Activated CD4-positive, alpha-beta T cell treated with anti-CD3 and anti-CD28 coated beads, Interleukin-2, amount 10 ng/mL, durations not matched to agents 24 days and 14 days (primary cell): ENCODE measurements around the gene PAX7. TPM values are rescaled to one million over a fixed set of nuclear protein-coding genes. Genes with fewer than 3 reads are reported as not detected.

Experiments
- DNase-seq: peaks from one replicate; pipeline ENCODE4 v3.0.0; 2022
- H3K27ac Mint-ChIP-seq: one replicate; pipeline ENCODE4 v1.8.0; 2022; ENCODE audit warnings: mild to moderate bottlenecking, mixed read lengths
- H3K27me3 Mint-ChIP-seq: one replicate; pipeline ENCODE4 v1.8.0; 2022; ENCODE audit warnings: mixed read lengths
- H3K36me3 Mint-ChIP-seq: one replicate; pipeline ENCODE4 v1.8.0; 2022; ENCODE audit warnings: low read depth, mild to moderate bottlenecking, mixed read lengths
- H3K4me1 Mint-ChIP-seq: one replicate; pipeline ENCODE4 v1.8.0; 2021; ENCODE audit warnings: mixed read lengths
- H3K4me3 Mint-ChIP-seq: one replicate; pipeline ENCODE4 v1.8.0; 2022; ENCODE audit warnings: mild to moderate bottlenecking, moderate library complexity, mixed read lengths
- H3K9me3 Mint-ChIP-seq: one replicate; pipeline ENCODE4 v1.8.0; 2021; ENCODE audit warnings: mixed read lengths
- intact Hi-C: fragments of 100-400 bp; cut with micrococcal nuclease; formaldehyde crosslinking; loops from one replicate; pipeline ENCODE4 v1.15.1; 2023
- total RNA-seq: library from RNA; stranded (reverse); gene quantifications from 2 replicates; pipeline ENCODE4 v1.2.3, GENCODE V29; 2022

Gene PAX7
- total RNA-seq, 1 donor from 2014 or later: not detected

- intact Hi-C loops: loop anchor here (10.0 kb wide), 1 partner anchor 536 kb away; the partner anchor contains the start of gene IGSF21
- peak overlapping the region; percentile 80 for H3K27ac Mint-ChIP-seq
- H3K36me3 Mint-ChIP-seq: peaks cover 12% of the 10 kb centered on the region
- no peak overlapping the region for H3K4me3 Mint-ChIP-seq
- peaks cover 4% of the 10 kb centered on the region for H3K9me3 Mint-ChIP-seq
- peaks cover 89% of the 10 kb centered on the region for H3K27me3 Mint-ChIP-seq
- no peak for DNase-seq
- peaks cover 14% of the 10 kb centered on the region for H3K4me1 Mint-ChIP-seq
These were observed 10.6 kb downstream of the PAX7 start for GRCh38 chr1:18641005-18641941.

- intact Hi-C loops: loop anchor here (10.0 kb wide), 1 partner anchor 538 kb away; the partner anchor contains the start of gene IGSF21
- Mint-ChIP-seq H3K36me3 (peaks cover 12% of the 10 kb centered on the region), H3K27me3 (peaks cover 83% of the 10 kb centered on the region), H3K9me3 (peaks cover 4% of the 10 kb centered on the region), H3K4me1 (peaks cover 14% of the 10 kb centered on the region), H3K27ac (no peak overlapping the region), H3K4me3 (no peak overlapping the region)
- DNase-seq: no peak
These were observed 11.8 kb downstream of the PAX7 start for GRCh38 chr1:18642278-18643095.

GRCh38 chr1:18643154-18644012 is 12.7 kb downstream of the PAX7 start:
- Mint-ChIP-seq H3K27ac (peak overlapping the region; percentile 20), H3K9me3 (peaks cover 4% of the 10 kb centered on the region), H3K4me1 (peaks cover 14% of the 10 kb centered on the region), H3K4me3 (peak overlapping the region; percentile 21), H3K36me3 (peaks cover 10% of the 10 kb centered on the region), H3K27me3 (peaks cover 84% of the 10 kb centered on the region)
- intact Hi-C loops: loop anchor here (10.0 kb wide), 1 partner anchor 539 kb away; the partner anchor contains the start of gene IGSF21
- peak; percentile 61 for DNase-seq

GRCh38 chr1:18644013-18644399 is 13.4 kb downstream of the PAX7 start:
- Mint-ChIP-seq H3K36me3 (peaks cover 10% of the 10 kb centered on the region), H3K27ac (no peak overlapping the region), H3K4me1 (peaks cover 14% of the 10 kb centered on the region), H3K27me3 (peaks cover 84% of the 10 kb centered on the region), H3K4me3 (no peak overlapping the region), H3K9me3 (peaks cover 4% of the 10 kb centered on the region)
- no peak for DNase-seq
- intact Hi-C loops: loop anchor here (10.0 kb wide), 1 partner anchor 539 kb away; the partner anchor contains the start of gene IGSF21

- H3K27me3 Mint-ChIP-seq: peaks cover 81% of the 10 kb centered on the region
- H3K27ac Mint-ChIP-seq: no peak overlapping the region
- intact Hi-C loops: loop anchor here (10.0 kb wide), 1 partner anchor 540 kb away; the partner anchor contains the start of gene IGSF21
- no peak overlapping the region for H3K4me3 Mint-ChIP-seq
- peaks cover 2% of the 10 kb centered on the region for H3K9me3 Mint-ChIP-seq
- peaks cover 14% of the 10 kb centered on the region for H3K4me1 Mint-ChIP-seq
- no peak for DNase-seq
- peaks cover 9% of the 10 kb centered on the region for H3K36me3 Mint-ChIP-seq
These were observed 13.8 kb downstream of the PAX7 start for GRCh38 chr1:18644446-18644845.

GRCh38 chr1:18644973-18645746 is 14.5 kb downstream of the PAX7 start:
- Mint-ChIP-seq H3K27me3 (peaks cover 81% of the 10 kb centered on the region), H3K36me3 (peaks cover 5% of the 10 kb centered on the region), H3K4me1 (peaks cover 13% of the 10 kb centered on the region), H3K27ac (no peak overlapping the region), H3K9me3 (no peaks in the 10 kb centered on the region), H3K4me3 (no peak overlapping the region)
- no peak for DNase-seq
- intact Hi-C loops: loop anchor here (10.0 kb wide), 1 partner anchor 540 kb away; the partner anchor contains the start of gene IGSF21

- H3K27me3 Mint-ChIP-seq: peaks cover 80% of the 10 kb centered on the region
- H3K4me1 Mint-ChIP-seq: peaks cover 10% of the 10 kb centered on the region
- no peak overlapping the region for H3K4me3 Mint-ChIP-seq
- intact Hi-C loops: loop anchor here (10.0 kb wide), 1 partner anchor 541 kb away; the partner anchor contains the start of gene IGSF21
- peaks cover 2% of the 10 kb centered on the region for H3K36me3 Mint-ChIP-seq
- H3K9me3 Mint-ChIP-seq: no peaks in the 10 kb centered on the region
- no peak for DNase-seq
- no peak overlapping the region for H3K27ac Mint-ChIP-seq
These were observed 15.1 kb downstream of the PAX7 start for GRCh38 chr1:18645747-18646090.

GRCh38 chr1:18646091-18646785 is 15.6 kb downstream of the PAX7 start:
- no peak for DNase-seq
- intact Hi-C loops: loop anchor here (10.0 kb wide), 1 partner anchor 541 kb away; the partner anchor contains the start of gene IGSF21
- peaks cover 79% of the 10 kb centered on the region for H3K27me3 Mint-ChIP-seq
- no peak overlapping the region for H3K4me3 Mint-ChIP-seq
- H3K9me3 Mint-ChIP-seq: no peaks in the 10 kb centered on the region
- peaks cover 9% of the 10 kb centered on the region for H3K4me1 Mint-ChIP-seq
- H3K27ac Mint-ChIP-seq: no peak overlapping the region
- peaks cover 2% of the 10 kb centered on the region for H3K36me3 Mint-ChIP-seq

GRCh38 chr1:18646786-18647410 is 16.3 kb downstream of the PAX7 start:
- Mint-ChIP-seq H3K4me3 (no peak overlapping the region), H3K9me3 (no peaks in the 10 kb centered on the region), H3K36me3 (peaks cover 2% of the 10 kb centered on the region), H3K27me3 (peaks cover 76% of the 10 kb centered on the region), H3K27ac (no peak overlapping the region), H3K4me1 (peaks cover 11% of the 10 kb centered on the region)
- intact Hi-C loops: loop anchor here (10.0 kb wide), 1 partner anchor 542 kb away; the partner anchor contains the start of gene IGSF21
- DNase-seq: no peak

GRCh38 chr1:18647681-18648214 is 17.1 kb downstream of the PAX7 start:
- H3K27me3 Mint-ChIP-seq: peaks cover 77% of the 10 kb centered on the region
- H3K36me3 Mint-ChIP-seq: no peaks in the 10 kb centered on the region
- no peaks in the 10 kb centered on the region for H3K9me3 Mint-ChIP-seq
- intact Hi-C loops: loop anchor here (10.0 kb wide), 1 partner anchor 543 kb away; the partner anchor contains the start of gene IGSF21
- DNase-seq: no peak
- peaks cover 12% of the 10 kb centered on the region for H3K4me1 Mint-ChIP-seq
- no peak overlapping the region for H3K27ac Mint-ChIP-seq
- no peak overlapping the region for H3K4me3 Mint-ChIP-seq

GRCh38 chr1:18649693-18650370 is 19.2 kb downstream of the PAX7 start:
- no peak for DNase-seq
- Mint-ChIP-seq H3K4me1 (peaks cover 14% of the 10 kb centered on the region), H3K27me3 (peaks cover 77% of the 10 kb centered on the region), H3K4me3 (no peak overlapping the region), H3K27ac (no peak overlapping the region), H3K36me3 (no peaks in the 10 kb centered on the region), H3K9me3 (no peaks in the 10 kb centered on the region)
- intact Hi-C loops: loop anchor here (10.0 kb wide), 1 partner anchor 545 kb away; the partner anchor contains the start of gene IGSF21
